ENCODE data around the gene MUC6. TPM values are rescaled to one million over a fixed set of nuclear protein-coding genes. Genes with fewer than 3 reads are reported as not detected.

MUC6 gene
- total and polyA plus RNA-seq, 3 donors from 2014 or later, result 0.16 to 1.5 (median 0.19) TPM

- H3K4me1 ChIP-seq, result peaks cover 6% of the 10 kb centered on the region
- no peak for DNase-seq
- no peak overlapping the region for H3K4me3 ChIP-seq
- no peaks in the 10 kb centered on the region for H3K27me3 ChIP-seq
- TF ChIP-seq POLR2A (IDR thresholded peaks at IDR 0.05) (no peak), CTCF (IDR thresholded peaks at IDR 0.05) (no peak)
- WGBS, 2 donors, result 93 to 97% methylated on average over 16 to 26 of the region's 26 CpGs
- intact Hi-C loops (cut with DNase I; ENCODE audit: low total_unique reads), result no loop called here
- no peak overlapping the region for H3K27ac ChIP-seq
- H3K36me3 ChIP-seq (ENCODE audit: low read depth, missing control alignments), result no peaks in the 10 kb centered on the region
- H3K9me3 ChIP-seq, result no peaks in the 10 kb centered on the region
Observed at GRCh38 chr11:972523-973211, 63.9 kb downstream of the MUC6 start.

- no peaks in the 10 kb centered on the region for H3K36me3 ChIP-seq (ENCODE audit: low read depth, missing control alignments)
Observed at GRCh38 chr11:971731-972365, 64.7 kb downstream of the MUC6 start.

DNA sequence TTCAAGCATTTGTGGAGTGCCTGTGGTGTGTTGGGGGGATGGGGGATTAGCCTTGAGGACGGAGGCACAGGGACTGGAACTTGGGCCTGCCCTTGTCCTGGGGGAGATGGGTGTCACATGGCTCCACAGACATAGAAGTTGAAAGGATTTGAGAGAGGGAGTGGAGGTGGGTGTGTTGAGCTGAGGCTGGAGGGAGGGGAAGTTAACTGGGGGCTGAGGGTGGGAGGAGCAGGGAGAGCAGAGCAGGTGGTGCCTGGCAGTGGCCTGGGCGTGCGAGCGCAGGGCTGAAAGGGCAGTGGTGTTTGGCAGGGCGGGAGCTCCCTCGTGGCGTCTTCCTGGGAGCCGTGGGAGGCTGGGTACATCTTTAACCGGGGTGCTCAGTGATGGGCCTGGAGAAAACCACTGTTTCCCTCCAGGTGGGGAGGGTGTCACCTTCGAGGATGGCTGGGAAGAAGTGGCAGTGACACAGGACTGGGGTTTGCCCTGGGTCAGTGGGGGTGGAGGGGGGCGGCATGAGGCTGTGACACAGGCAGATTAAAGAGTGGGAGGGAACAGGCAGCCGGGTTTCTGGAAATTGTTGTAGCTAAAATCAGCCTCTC, 65.3 kb downstream of the MUC6 start:
- TF ChIP-seq CTCF (IDR thresholded peaks at IDR 0.05) (no peak), POLR2A (IDR thresholded peaks at IDR 0.05) (no peak)
- Histone ChIP-seq H3K9me3 (no peaks in the 10 kb centered on the region), H3K27ac (no peak overlapping the region), H3K4me1 (no peaks in the 10 kb centered on the region), H3K4me3 (no peak overlapping the region), H3K27me3 (no peaks in the 10 kb centered on the region), H3K36me3 (ENCODE audit: low read depth, missing control alignments) (no peaks in the 10 kb centered on the region)
- WGBS, 2 donors, result 52 to 73% methylated on average over 12 of the region's 12 CpGs
- DNase-seq, result no peak
- intact Hi-C loops (cut with DNase I; ENCODE audit: low total_unique reads), result no loop called here

More at GRCh38 chr11:971731-972365, 64.7 kb downstream of the MUC6 start:
- H3K9me3 ChIP-seq, result no peaks in the 10 kb centered on the region
- TF ChIP-seq CTCF (IDR thresholded peaks at IDR 0.05) (no peak), POLR2A (IDR thresholded peaks at IDR 0.05) (no peak)
- DNase-seq, result no peak
- no peak overlapping the region for H3K4me3 ChIP-seq
- H3K4me1 ChIP-seq, result peaks cover 1% of the 10 kb centered on the region
- intact Hi-C loops (cut with DNase I; ENCODE audit: low total_unique reads), result no loop called here
- no peak overlapping the region for H3K27ac ChIP-seq
- H3K27me3 ChIP-seq, result no peaks in the 10 kb centered on the region
- WGBS, 2 donors, result 89 to 91% methylated on average over 26 to 31 of the region's 31 CpGs

DNA sequence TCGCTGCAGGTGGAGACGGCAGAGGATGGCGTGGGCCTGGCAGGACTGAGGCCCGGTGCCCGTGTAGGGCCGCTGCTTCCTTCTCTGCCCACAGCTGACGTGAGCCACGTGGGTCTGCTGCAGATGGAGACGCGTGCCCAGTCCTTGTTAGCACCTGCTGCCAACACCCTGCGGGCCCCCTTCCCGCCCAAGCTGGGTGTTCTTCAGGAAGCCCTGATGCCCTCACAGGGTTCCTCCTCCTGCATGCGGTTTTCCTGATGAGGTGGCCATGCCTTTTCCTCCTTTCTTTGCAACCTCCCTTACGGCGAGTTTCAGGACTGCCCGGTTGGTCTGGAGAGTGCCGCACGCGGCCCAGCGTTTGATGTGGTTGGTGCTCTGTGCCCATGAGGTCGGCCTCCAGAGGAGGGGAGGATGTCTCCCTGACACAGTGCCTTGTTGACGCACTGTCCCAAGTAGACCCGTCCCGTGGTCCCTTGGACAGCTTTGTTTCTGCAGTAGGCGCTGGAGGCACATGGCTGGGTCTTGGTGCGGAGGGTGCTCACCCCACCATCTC, 66.1 kb downstream of the MUC6 start:
- H3K9me3 ChIP-seq, result no peaks in the 10 kb centered on the region
- no peak overlapping the region for H3K27ac ChIP-seq
- WGBS, 2 donors, result 82 to 87% methylated on average over 25 to 26 of the region's 26 CpGs
- intact Hi-C loops (cut with DNase I; ENCODE audit: low total_unique reads), result no loop called here
- H3K4me1 ChIP-seq, result no peaks in the 10 kb centered on the region
- no peak for DNase-seq
- no peak overlapping the region for H3K4me3 ChIP-seq
- TF ChIP-seq CTCF (IDR thresholded peaks at IDR 0.05) (no peak), POLR2A (IDR thresholded peaks at IDR 0.05) (no peak)
- no peaks in the 10 kb centered on the region for H3K36me3 ChIP-seq (ENCODE audit: low read depth, missing control alignments)
- H3K27me3 ChIP-seq, result no peaks in the 10 kb centered on the region

All from testis (tissue), 3 donors.